Upper lobe of left lung (tissue), 6 donors: ENCODE results near the gene CYB561. TPM values are rescaled to one million over a fixed set of nuclear protein-coding genes. Genes with fewer than 3 reads are reported as not detected.

Source experiments
- ATAC-seq, 2 donors: fragments of 200-7000 bp; cut with Tn5 transposase; one replicate each; pipeline ENCODE4 v1.9.1; 2022; ENCODE audit warnings: mild to moderate bottlenecking in 2 of 2, moderate library complexity in 2 of 2; ENCODE audit not compliant: low FRiP score in 2 of 2
- DNase-seq, 2 donors: peaks; one replicate each; pipeline ENCODE4 v3.0.0-alpha.2; 2019 to 2020
- H3K27ac ChIP-seq, 4 donors: fragments of 200-600 bp; sonication (generic); one replicate each; pipeline ENCODE4 v1.5.1; 2016 to 2019
- H3K27me3 ChIP-seq, 4 donors: fragments of 200-600 bp; sonication (generic); one replicate each; pipeline ENCODE4 v1.5.1; 2017 to 2019
- H3K36me3 ChIP-seq, 4 donors: fragments of 200-600 bp; sonication (generic); one replicate each; pipeline ENCODE4 v1.5.1; 2016 to 2019
- H3K4me1 ChIP-seq, 4 donors: fragments of 200-600 bp; sonication (generic); one replicate each; pipeline ENCODE4 v1.5.1; 2018 to 2019
- H3K4me3 ChIP-seq, 4 donors: fragments of 200-600 bp; sonication (generic); one replicate each; pipeline ENCODE4 v1.5.1; 2017 to 2019; ENCODE audit warnings: mild to moderate bottlenecking in 2 of 4, moderate library complexity in 1 of 4
- H3K9me3 ChIP-seq, 4 donors: fragments of 200-600 bp; sonication (generic); one replicate each; pipeline ENCODE4 v1.5.1; 2018 to 2019
- EP300 ChIP-seq, 4 donors: sonication (generic); formaldehyde crosslinking; IDR thresholded peaks; one replicate each; pipeline ENCODE4 v1.5.1; 2017; ENCODE audit warnings: antibody characterized with exemption in 4 of 4, control low read depth in 2 of 4
- POLR2A ChIP-seq, 4 donors: fragments of 450-650 bp; IDR thresholded peaks; one replicate each; pipeline ENCODE4 v1.5.1; 2016 to 2017; ENCODE audit warnings: antibody characterized with exemption in 4 of 4, mild to moderate bottlenecking in 2 of 4
- POLR2AphosphoS5 ChIP-seq, 2 donors: sonication (generic); formaldehyde crosslinking; IDR thresholded peaks; one replicate each; pipeline ENCODE4 v1.5.1; 2017; ENCODE audit warnings: antibody characterized with exemption in 2 of 2
- WGBS, 2 donors: methylation state at CpG; one replicate each; pipeline ENCODE4 v1.1.5; 2017 to 2018; 5-methylcytosine and 5-hydroxymethylcytosine counted together
- total RNA-seq, 6 donors: library from RNA; depleted of rRNA in 4 of 6; stranded (reverse); fragments of >200 nt in 4 of 6; gene quantifications; one replicate each; pipeline versions ENCODE4 v1.1.0 to v1.2.1, GENCODE V29; 2016 to 2021
- TF ChIP-seq, protein P1 (sequence below), 6 experiments: fragments of 450-650 bp in 4 of 6; fragments of 200-600 bp in 2 of 6; sonication (generic) in 2 of 6; IDR thresholded peaks; one replicate each; pipeline ENCODE4 v1.5.1; 2016 to 2019; ENCODE audit warnings: antibody characterized with exemption in 6 of 6
- donor health status: DM: no; HTN: no; CAD: no; lungs with moderate emphysema.
- donor health status: DM: no; HTN: yes; CAD: no; lungs with severe emphysema.

The CYB561 gene
- total RNA-seq, 6 donors from 2014 or later: 53.7 to 124 (median 64.4) TPM

DNA sequence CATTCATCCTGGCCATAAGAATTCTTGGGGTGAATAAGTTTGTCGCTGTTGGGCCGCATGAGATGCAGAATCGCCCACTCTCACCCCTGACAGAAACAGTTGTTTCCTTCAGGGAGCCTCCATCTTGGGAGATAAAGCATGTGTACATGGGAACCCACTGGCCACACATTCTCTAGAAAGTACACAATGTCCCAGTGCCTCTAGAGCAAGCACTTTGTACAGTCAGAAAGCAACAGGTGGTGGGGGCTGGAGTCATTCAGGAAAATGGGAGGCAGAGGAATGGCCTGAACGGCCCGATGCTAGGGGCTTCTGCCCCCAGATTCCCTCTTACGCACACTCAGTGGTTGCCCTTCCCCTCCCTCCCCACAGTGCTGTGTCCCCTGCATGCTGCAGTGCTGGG, 46.8 kb upstream of the CYB561 start:
- Histone ChIP-seq H3K4me1 (peaks cover 10 to 17% (median 13%) of the 10 kb centered on the region in 4 donors), H3K27me3 (no peaks in the 10 kb centered on the region), H3K9me3 (no peaks in the 10 kb centered on the region), H3K27ac (peak overlapping the region in 1 of 4 donors; percentile 17), H3K36me3 (no peaks in the 10 kb centered on the region), H3K4me3 (no peak overlapping the region)
- DNase-seq (no peak), ATAC-seq (no peak)
- 87 to 98% methylated on average over 6 of the region's 6 CpGs for WGBS, 2 donors
- TF ChIP-seq, protein P1, sequence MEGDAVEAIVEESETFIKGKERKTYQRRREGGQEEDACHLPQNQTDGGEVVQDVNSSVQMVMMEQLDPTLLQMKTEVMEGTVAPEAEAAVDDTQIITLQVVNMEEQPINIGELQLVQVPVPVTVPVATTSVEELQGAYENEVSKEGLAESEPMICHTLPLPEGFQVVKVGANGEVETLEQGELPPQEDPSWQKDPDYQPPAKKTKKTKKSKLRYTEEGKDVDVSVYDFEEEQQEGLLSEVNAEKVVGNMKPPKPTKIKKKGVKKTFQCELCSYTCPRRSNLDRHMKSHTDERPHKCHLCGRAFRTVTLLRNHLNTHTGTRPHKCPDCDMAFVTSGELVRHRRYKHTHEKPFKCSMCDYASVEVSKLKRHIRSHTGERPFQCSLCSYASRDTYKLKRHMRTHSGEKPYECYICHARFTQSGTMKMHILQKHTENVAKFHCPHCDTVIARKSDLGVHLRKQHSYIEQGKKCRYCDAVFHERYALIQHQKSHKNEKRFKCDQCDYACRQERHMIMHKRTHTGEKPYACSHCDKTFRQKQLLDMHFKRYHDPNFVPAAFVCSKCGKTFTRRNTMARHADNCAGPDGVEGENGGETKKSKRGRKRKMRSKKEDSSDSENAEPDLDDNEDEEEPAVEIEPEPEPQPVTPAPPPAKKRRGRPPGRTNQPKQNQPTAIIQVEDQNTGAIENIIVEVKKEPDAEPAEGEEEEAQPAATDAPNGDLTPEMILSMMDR (IDR thresholded peaks at IDR 0.05): no peak
- TF ChIP-seq POLR2A (IDR thresholded peaks at IDR 0.05) (no peak), POLR2AphosphoS5 (IDR thresholded peaks at IDR 0.05) (no peak), EP300 (IDR thresholded peaks at IDR 0.05) (no peak)

DNA sequence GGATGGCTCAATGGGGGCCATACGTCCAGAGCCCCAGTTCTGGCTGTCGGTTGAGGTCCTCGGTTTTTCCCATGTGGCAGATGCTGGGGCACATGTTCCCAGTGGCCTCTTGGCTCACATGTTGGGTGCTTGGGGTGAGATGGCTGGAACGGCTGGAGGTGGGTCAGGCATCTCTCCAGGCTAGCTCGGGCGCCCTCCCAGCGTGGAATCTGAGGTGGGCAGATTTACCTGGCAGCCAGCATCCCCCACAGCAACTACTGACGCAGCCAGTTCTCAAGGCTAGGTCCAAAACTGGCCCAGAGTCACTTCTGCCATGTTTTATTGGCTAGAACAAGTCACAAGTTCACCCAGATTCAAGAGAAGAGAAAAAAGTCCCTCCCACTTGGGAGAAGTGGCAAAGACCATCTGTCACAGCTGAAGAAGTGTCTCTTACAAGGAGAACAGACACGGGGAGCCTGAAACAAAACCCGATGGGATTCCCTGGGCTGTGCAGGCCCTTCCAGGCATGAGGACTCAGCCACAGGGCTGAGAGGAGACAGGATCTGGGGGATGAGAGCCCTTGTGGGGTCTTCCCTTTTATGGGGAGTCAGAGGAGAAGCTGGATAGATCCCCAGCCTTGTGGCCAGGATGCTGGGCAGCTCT, 46.0 kb upstream of the CYB561 start:
- DNase-seq: no peak
- H3K36me3 ChIP-seq: no peaks in the 10 kb centered on the region
- no peak for ATAC-seq
- H3K4me3 ChIP-seq: no peak overlapping the region
- peaks cover 4 to 9% (median 6%) of the 10 kb centered on the region in 4 donors for H3K4me1 ChIP-seq
- 79 to 82% methylated on average over 3 to 10 of the region's 10 CpGs for WGBS, 2 donors
- peak overlapping the region in 1 of 4 donors; percentile 17 for H3K27ac ChIP-seq
- no peak for TF ChIP-seq POLR2A (IDR thresholded peaks at IDR 0.05)
- TF ChIP-seq EP300 (IDR thresholded peaks at IDR 0.05): no peak
- TF ChIP-seq, protein P1 (IDR thresholded peaks at IDR 0.05): no peak
- TF ChIP-seq POLR2AphosphoS5 (IDR thresholded peaks at IDR 0.05): no peak
- H3K9me3 ChIP-seq: no peaks in the 10 kb centered on the region
- no peaks in the 10 kb centered on the region for H3K27me3 ChIP-seq

DNA sequence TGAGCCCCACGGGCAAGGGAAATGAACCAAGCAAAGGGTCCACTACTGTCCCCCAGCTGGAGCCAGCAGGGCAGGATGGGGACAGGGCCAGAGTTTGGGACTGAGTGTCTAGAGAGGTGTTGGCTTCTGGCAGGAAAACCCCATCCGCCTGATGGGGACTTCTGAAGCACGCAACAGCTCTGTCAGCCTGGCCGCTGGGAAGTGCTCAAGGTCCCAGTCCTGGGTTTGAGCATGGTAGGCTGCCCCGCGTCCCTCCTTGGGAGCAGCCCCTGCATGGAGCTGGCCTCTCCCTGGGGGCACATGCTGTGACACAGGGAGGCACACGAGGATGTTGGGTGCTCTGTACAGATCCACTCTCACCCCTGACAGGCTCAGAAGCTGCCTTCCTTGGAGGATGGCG, 45.3 kb upstream of the CYB561 start:
- H3K36me3 ChIP-seq: no peaks in the 10 kb centered on the region
- peaks cover 2 to 8% (median 5%) of the 10 kb centered on the region in 4 donors for H3K4me1 ChIP-seq
- WGBS, 2 donors: 79% methylated on average over 4 of the region's 8 CpGs; no CpG with 5 or more reads in 1 of the 2 donors
- no peaks in the 10 kb centered on the region for H3K9me3 ChIP-seq
- no peak for TF ChIP-seq POLR2AphosphoS5 (IDR thresholded peaks at IDR 0.05)
- DNase-seq: peak in 1 of 2 donors; percentile 59
- peak overlapping the region in 1 of 4 donors; percentile 27 for H3K27ac ChIP-seq
- H3K4me3 ChIP-seq: no peak overlapping the region
- ATAC-seq: no peak
- H3K27me3 ChIP-seq: no peaks in the 10 kb centered on the region

DNA sequence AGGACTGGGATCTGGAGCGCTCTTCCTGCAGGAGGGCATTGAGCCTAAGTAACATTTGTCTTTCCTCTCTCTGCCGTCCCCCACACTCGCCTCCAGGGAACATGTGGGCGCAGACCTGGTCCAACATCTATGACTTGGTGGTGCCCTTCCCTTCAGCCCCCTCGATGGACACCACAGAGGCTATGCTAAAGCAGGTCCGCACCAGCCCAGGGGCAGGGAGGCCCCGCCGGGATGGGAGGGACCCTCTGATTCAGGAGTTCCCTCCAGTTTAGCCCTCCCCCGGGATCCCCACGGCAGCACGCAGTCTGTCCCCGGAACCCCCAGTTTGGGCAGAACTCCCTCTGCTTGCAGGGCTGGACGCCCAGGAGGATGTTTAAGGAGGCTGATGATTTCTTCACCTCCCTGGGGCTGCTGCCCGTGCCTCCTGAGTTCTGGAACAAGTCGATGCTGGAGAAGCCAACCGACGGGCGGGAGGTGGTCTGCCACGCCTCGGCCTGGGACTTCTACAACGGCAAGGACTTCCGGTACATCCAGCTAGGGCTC, 44.8 kb upstream of the CYB561 start:
- Histone ChIP-seq H3K27me3 (no peaks in the 10 kb centered on the region), H3K4me3 (no peak overlapping the region), H3K36me3 (no peaks in the 10 kb centered on the region), H3K27ac (peak overlapping the region in 1 of 4 donors; percentile 27), H3K9me3 (no peaks in the 10 kb centered on the region), H3K4me1 (peaks cover 0 to 9% (median 4%) of the 10 kb centered on the region in 4 donors)
- ATAC-seq (no peak), DNase-seq (peak in 1 of 2 donors; percentile 57)
- TF ChIP-seq POLR2AphosphoS5 (IDR thresholded peaks at IDR 0.05): no peak
- TF ChIP-seq POLR2A (IDR thresholded peaks at IDR 0.05): no peak
- TF ChIP-seq, protein P1 (IDR thresholded peaks at IDR 0.05): no peak
- no peak for TF ChIP-seq EP300 (IDR thresholded peaks at IDR 0.05)
- WGBS, 2 donors: 91 to 94% methylated on average over 9 to 20 of the region's 22 CpGs

GRCh38 chr17:63490329-63490728, 44.2 kb upstream of the CYB561 start:
- peak in 1 of 2 donors; percentile 59 for DNase-seq
- WGBS, 2 donors: 58 to 76% methylated on average over 4 to 10 of the region's 10 CpGs
- TF ChIP-seq, protein P1 (IDR thresholded peaks at IDR 0.05): no peak
- no peak for TF ChIP-seq POLR2AphosphoS5 (IDR thresholded peaks at IDR 0.05)
- no peak for TF ChIP-seq POLR2A (IDR thresholded peaks at IDR 0.05)
- TF ChIP-seq EP300 (IDR thresholded peaks at IDR 0.05): no peak
- Histone ChIP-seq H3K36me3 (no peaks in the 10 kb centered on the region), H3K27ac (peak overlapping the region in 1 of 4 donors; percentile 44), H3K4me3 (no peak overlapping the region), H3K4me1 (peaks cover 0 to 9% (median 4%) of the 10 kb centered on the region in 4 donors), H3K27me3 (no peaks in the 10 kb centered on the region), H3K9me3 (no peaks in the 10 kb centered on the region)
- ATAC-seq: no peak
